ENCODE measurements around the gene COMMD9. TPM values are rescaled to one million over a fixed set of nuclear protein-coding genes. Genes with fewer than 3 reads are reported as not detected.

Gene COMMD9
- 50.5 to 55.3 TPM (median 53.5 TPM) in 3 replicates for total RNA-seq

GRCh38 chr11:36289226-36289852 is at the start of gene COMMD9:
Gene COMMD9, minus strand, starts transcription at chr11:36289424. Its CDS starts 12 bp downstream, at chr11:36289412.
- no peak for TF ChIP-seq CTCF (IDR thresholded peaks at IDR 0.05; ENCODE audit: unreplicated experiment)
- peaks cover 22% of the 10 kb centered on the region for H3K4me1 Mint-ChIP-seq
- H3K9me3 Mint-ChIP-seq: no peaks in the 10 kb centered on the region
- no peaks in the 10 kb centered on the region for H3K36me3 Mint-ChIP-seq
- H3K27me3 Mint-ChIP-seq (ENCODE audit: low read depth): no peaks in the 10 kb centered on the region
- H3K27ac Mint-ChIP-seq: peak within 1 kb of the TSS; percentile 97
- DNase-seq (ENCODE audit: low spot score in 2 of 2, unreplicated experiment in 2 of 2): peak; percentile 89 to 91
- H3K4me3 Mint-ChIP-seq: peak within 1 kb of the TSS; percentile 95

- Mint-ChIP-seq H3K27ac (no peak overlapping the region), H3K4me1 (no peaks in the 10 kb centered on the region), H3K36me3 (no peaks in the 10 kb centered on the region), H3K27me3 (ENCODE audit: low read depth) (no peaks in the 10 kb centered on the region), H3K9me3 (peaks cover 1% of the 10 kb centered on the region), H3K4me3 (no peak overlapping the region)
- TF ChIP-seq CTCF (IDR thresholded peaks at IDR 0.05; ENCODE audit: unreplicated experiment): no peak
- DNase-seq (ENCODE audit: low spot score in 2 of 2, unreplicated experiment in 2 of 2): no peak
Observed at GRCh38 chr11:36333897-36334296, 44.7 kb upstream of the COMMD9 start.

GRCh38 chr11:36333468-36333867 is 44.2 kb upstream of the COMMD9 start:
- H3K36me3 Mint-ChIP-seq: no peaks in the 10 kb centered on the region
- no peak overlapping the region for H3K27ac Mint-ChIP-seq
- H3K4me3 Mint-ChIP-seq: no peak overlapping the region
- no peaks in the 10 kb centered on the region for H3K27me3 Mint-ChIP-seq (ENCODE audit: low read depth)
- H3K9me3 Mint-ChIP-seq: peaks cover 6% of the 10 kb centered on the region
- TF ChIP-seq CTCF (IDR thresholded peaks at IDR 0.05; ENCODE audit: unreplicated experiment): no peak
- DNase-seq (ENCODE audit: low spot score in 2 of 2, unreplicated experiment in 2 of 2): no peak
- no peaks in the 10 kb centered on the region for H3K4me1 Mint-ChIP-seq

- no peak overlapping the region for H3K4me3 Mint-ChIP-seq
- H3K27ac Mint-ChIP-seq: no peak overlapping the region
- H3K4me1 Mint-ChIP-seq: peaks cover 4% of the 10 kb centered on the region
- no peak for TF ChIP-seq CTCF (IDR thresholded peaks at IDR 0.05; ENCODE audit: unreplicated experiment)
- H3K36me3 Mint-ChIP-seq: no peaks in the 10 kb centered on the region
- DNase-seq (ENCODE audit: low spot score in 2 of 2, unreplicated experiment in 2 of 2): no peak
- H3K27me3 Mint-ChIP-seq (ENCODE audit: low read depth): no peaks in the 10 kb centered on the region
- peaks cover 19% of the 10 kb centered on the region for H3K9me3 Mint-ChIP-seq
Observed at GRCh38 chr11:36330411-36330810, 41.2 kb upstream of the COMMD9 start.

GRCh38 chr11:36328966-36329673 is 39.9 kb upstream of the COMMD9 start:
- peaks cover 4% of the 10 kb centered on the region for H3K4me1 Mint-ChIP-seq
- H3K4me3 Mint-ChIP-seq: no peak overlapping the region
- TF ChIP-seq CTCF (IDR thresholded peaks at IDR 0.05; ENCODE audit: unreplicated experiment): no peak
- H3K27me3 Mint-ChIP-seq (ENCODE audit: low read depth): no peaks in the 10 kb centered on the region
- H3K36me3 Mint-ChIP-seq: no peaks in the 10 kb centered on the region
- peaks cover 19% of the 10 kb centered on the region for H3K9me3 Mint-ChIP-seq
- H3K27ac Mint-ChIP-seq: no peak overlapping the region
- DNase-seq (ENCODE audit: low spot score in 2 of 2, unreplicated experiment in 2 of 2): no peak
